GM18858 (cell line): ENCODE results near the gene KIF2C.

Source experiments
- ATAC-seq: cut with Tn5 transposase; IDR thresholded peaks from one replicate; pipeline ENCODE4 v1.9.1; 2021; ENCODE audit not compliant: unreplicated experiment

The KIF2C gene

GRCh38 chr1:44775078-44775929, 35.7 kb downstream of the KIF2C start, which contains the start of gene RPS8:
TSS of gene RPS8 (plus strand) at chr1:44775540. CDS start at chr1:44775597, 57 bp downstream.
- ATAC-seq = peak; percentile 52

- ATAC-seq = no peak
These were observed 36.5 kb downstream of the KIF2C start for GRCh38 chr1:44775930-44776729.

- ATAC-seq = no peak
These were observed 37.1 kb downstream of the KIF2C start for GRCh38 chr1:44776730-44777068.

GRCh38 chr1:44777547-44777946, 37.9 kb downstream of the KIF2C start:
- ATAC-seq = no peak

GRCh38 chr1:44777969-44778635, 38.5 kb downstream of the KIF2C start:
- no peak for ATAC-seq

- no peak for ATAC-seq
These were observed 39.3 kb downstream of the KIF2C start for GRCh38 chr1:44778705-44779576.

DNA sequence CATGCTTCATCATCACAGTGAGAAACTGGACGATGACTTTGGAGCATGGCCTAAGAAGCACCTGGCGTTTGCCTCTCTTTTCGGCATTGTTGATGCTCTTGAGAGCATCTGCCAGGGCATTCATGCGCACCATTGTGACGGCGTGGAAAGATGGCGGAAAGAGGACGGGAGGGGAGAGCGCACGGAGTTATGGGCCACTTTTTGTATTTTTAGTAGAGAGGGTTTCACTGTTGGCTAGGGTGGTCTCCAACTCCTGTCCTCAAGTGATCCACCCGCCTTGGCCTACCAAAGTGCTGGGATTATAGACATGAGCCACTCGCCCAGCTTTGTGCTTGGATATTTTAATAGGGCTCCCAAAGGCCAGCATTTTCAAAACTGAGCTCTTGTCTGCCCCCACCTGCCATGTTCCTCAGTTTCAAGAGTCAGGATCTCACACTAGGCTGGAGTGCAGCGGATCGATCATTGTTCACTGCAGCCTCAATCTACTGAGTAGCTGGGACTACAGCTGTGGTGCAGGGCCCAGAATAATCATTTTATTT, 41.0 kb downstream of the KIF2C start:
- ATAC-seq = no peak

- ATAC-seq = no peak
These were observed 44.1 kb downstream of the KIF2C start for GRCh38 chr1:44783697-44784093.

DNA sequence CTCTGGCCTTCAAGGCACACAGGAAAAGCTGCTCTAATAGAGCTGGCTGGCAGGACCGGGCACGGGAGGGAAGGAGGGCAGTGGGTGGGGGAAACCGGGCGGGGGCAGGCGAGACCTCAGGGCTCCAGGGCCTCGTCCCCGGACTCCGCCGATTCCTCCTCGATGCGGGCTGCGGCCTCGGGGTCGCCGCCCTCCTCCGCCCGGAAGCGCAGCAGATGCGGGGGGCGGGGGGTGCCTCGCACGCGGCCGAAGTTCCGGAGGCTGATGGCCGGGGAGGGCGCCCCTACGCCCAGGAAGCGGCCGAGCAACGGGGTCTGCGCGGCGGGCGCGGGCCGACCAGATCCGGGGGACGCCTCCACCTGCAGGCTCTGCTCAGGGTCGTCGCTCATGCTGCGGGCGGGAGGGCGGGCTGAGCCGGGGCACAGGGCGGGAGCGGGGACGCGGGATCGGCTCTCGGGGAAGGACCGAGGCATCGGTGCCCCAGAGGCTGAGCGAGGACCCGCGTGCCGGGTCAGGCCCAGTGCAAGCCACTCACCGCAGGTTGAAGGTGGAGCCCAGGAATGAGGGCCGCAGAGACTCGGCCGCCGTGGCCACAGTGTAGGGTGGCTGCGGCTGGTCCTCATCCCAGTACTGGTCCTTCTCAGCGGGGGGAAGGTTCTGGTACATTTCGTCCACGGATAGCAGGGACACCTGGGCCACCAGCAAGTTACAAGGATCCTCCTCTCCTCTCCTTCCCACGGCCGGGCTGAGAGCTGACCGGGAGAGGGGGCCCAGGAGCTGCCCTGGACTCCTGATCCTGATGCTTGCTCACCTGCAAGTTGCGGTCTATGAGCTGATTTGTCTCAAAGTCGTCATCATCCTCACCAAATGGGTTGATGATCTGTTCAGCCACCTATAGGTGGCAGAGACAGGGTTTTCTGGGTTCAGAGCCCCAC, 44.7 kb downstream of the KIF2C start:
- no peak for ATAC-seq

GRCh38 chr1:44785029-44785380, 45.4 kb downstream of the KIF2C start:
- no peak for ATAC-seq

- no peak for ATAC-seq
These were observed 46.0 kb downstream of the KIF2C start for GRCh38 chr1:44785501-44786137.

DNA sequence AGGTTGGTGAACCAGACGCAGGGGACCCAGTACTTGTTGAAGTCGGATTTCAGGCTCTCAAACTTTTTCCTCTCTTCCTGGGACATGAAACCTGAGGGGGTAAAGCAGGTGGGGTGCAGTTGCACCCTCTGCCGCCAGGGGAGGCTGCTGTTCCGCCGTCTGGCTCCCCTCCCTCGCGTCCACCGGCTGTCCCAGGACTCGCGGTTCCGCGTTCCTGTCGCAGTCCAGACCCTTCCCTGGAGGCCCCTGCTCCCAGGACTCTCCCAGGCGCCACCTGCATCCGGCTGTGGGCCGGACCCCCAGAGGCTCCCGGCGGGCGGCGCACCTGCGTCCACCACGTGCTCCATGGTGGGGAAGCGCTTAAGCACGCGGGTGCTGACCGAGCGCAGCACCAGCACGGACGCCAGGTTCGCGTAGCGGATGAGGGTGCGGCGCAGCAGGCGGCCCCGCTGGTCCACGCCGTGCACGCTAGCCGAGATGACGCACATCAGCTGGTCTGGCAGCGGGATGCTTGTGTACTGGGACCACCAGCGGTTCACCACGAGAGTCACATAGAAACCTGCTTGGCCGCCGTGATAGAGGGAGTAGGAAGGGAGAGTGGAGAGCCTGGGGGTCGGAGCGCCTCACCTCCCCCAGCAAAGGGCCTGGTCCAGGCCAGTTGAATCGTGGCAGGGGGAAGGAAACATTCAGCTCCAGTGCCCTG, 46.7 kb downstream of the KIF2C start:
- no peak for ATAC-seq

DNA sequence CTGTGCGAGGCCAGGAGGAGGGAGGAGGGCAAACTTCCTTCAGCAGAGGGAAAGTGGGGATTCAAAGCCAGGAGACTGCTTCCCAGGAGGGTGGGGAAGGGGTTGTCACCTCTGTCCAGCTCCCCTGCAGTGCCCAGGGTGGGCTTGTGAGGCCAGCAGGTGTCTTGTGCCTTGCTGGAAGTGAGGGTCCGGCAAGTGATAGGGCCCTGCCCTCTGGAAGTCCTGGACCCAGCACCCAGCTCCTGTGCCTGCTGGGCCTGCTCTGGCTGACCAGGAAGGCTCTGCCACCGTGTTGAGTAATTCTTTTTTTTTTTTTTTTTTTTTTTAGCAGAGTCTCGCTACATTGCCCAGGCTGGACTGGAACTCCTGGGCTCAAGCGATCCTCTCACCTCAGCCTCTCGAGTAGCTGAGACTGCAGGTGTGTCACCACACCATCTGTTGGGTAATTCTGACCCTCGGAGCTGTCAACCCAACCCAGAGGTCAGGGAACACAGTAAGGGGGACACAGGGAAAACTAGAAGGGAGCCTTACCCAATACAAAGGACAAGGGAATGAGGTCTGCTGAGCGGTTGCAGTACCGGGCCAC, 47.3 kb downstream of the KIF2C start:
- no peak for ATAC-seq

GRCh38 chr1:44787506-44787905, 47.9 kb downstream of the KIF2C start:
- ATAC-seq = no peak

- ATAC-seq = no peak
These were observed 48.7 kb downstream of the KIF2C start, which contains the start of gene BEST4 for GRCh38 chr1:44788120-44788860. TSS of gene BEST4 (minus strand) at chr1:44788170. CDS start at chr1:44787705, 465 bp downstream.

DNA sequence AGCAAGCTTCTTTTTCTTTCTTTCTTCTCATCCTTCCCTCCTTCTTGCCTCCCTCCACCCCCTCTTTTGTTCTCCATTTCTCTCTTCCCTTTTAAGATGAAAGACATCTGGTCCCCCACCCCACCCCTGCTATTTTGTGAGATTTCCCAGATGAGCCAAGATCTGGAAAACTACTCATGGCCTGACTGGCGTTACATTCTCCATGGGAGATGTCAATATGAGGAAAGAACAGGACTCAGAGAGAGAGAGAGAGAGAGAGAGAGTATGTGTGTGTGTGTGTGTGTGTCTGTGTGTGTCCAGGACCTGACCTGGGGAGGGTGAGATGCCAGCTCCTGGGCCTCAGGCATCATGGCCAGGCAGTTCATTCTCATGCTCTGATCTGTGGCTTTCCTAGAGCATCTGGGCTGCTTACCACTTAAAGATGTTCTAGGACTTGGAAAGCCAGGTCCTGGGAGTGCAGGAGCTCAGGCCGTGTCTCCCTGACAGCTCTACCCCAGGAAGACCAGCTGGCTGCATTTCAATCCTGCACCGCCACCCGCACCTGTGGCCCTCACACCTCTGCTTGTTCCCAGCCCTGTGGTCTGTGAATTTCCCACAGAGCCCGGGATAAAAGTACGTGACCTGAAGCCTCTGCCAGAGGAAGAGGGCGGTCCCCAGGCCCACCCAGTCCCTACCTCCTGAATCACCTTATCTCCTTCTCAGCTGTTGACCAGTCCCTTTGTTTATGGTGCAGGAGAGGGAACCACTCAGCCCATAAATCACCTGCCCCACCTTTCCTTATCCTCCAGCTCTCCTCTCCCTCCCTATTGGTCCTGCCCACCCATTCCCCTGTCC, 51.5 kb downstream of the KIF2C start:
- ATAC-seq = no peak
